Heart left ventricle (tissue), 16 donors: ENCODE data around the gene EVX2. TPM values are rescaled to one million over a fixed set of nuclear protein-coding genes. Genes with fewer than 3 reads are reported as not detected.
A peak's percentile ranks its signal among the peaks of the same experiment; 100 is the strongest.

Experiments
- ATAC-seq, 4 donors: fragments of 200-7000 bp; cut with Tn5 transposase; one replicate each; pipeline ENCODE4 v1.9.1; 2020 to 2022; ENCODE audit warnings: moderate library complexity in 4 of 4, mild to moderate bottlenecking in 3 of 4, moderate number of reproducible peaks in 1 of 4
- DNase-seq, 5 donors: peaks; one replicate each; pipeline ENCODE4 v3.0.0-alpha.2; 2020
- H3K27ac ChIP-seq, 12 donors: fragments of 200-600 bp; sonication (generic) in 4 of 12; one replicate each; pipeline versions ENCODE4 v1.5.0 to v1.8.0; 2016 to 2022; ENCODE audit warnings: mild to moderate bottlenecking in 2 of 12
- H3K27me3 ChIP-seq, 9 donors: fragments of 200-600 bp; sonication (generic) in 2 of 9; one replicate each; pipeline versions ENCODE4 v1.5.1 to v1.8.0; 2016 to 2022; ENCODE audit warnings: mild to moderate bottlenecking in 3 of 9
- H3K36me3 ChIP-seq, 9 donors: fragments of 200-600 bp; sonication (generic) in 2 of 9; one replicate each; pipeline versions ENCODE4 v1.5.0 to v1.8.0; 2018 to 2022; ENCODE audit warnings: mild to moderate bottlenecking in 2 of 9
- H3K4me1 ChIP-seq, 12 donors: fragments of 200-600 bp; sonication (generic) in 4 of 12; one replicate each; pipeline versions ENCODE4 v1.5.0 to v1.8.0; 2016 to 2022; ENCODE audit warnings: mild to moderate bottlenecking in 3 of 12
- H3K4me3 ChIP-seq, 12 donors: fragments of 200-600 bp; sonication (generic) in 4 of 12; one replicate each; pipeline versions ENCODE4 v1.5.0 to v1.8.0; 2017 to 2022; ENCODE audit warnings: mild to moderate bottlenecking in 9 of 12, moderate library complexity in 4 of 12
- H3K9me3 ChIP-seq, 12 donors: fragments of 200-600 bp; sonication (generic) in 4 of 12; one replicate each; pipeline versions ENCODE4 v1.5.0 to v1.8.0; 2016 to 2022; ENCODE audit warnings: mild to moderate bottlenecking in 1 of 12
- POLR2A ChIP-seq, 2 donors: fragments of 450-650 bp; IDR thresholded peaks; one replicate each; pipeline ENCODE4 v1.6.1; 2017; ENCODE audit warnings: antibody characterized with exemption in 2 of 2, mild to moderate bottlenecking in 2 of 2, moderate library complexity in 2 of 2
- WGBS, 4 donors: extraction: QIAGEN DNeasy Blood & Tissue Kit in 2 of 4; methylation state at CpG; one replicate each; pipeline versions ENCODE4 v1.1.5 to v1.1.7; 2013 to 2018; 5-methylcytosine and 5-hydroxymethylcytosine counted together
- intact Hi-C, 10 donors: fragments of 100-400 bp; cut with DNase I; formaldehyde crosslinking; loops; one replicate each; pipeline versions ENCODE4 v1.11.1 to v1.14.2; 2022
- polyA plus RNA-seq, 2 donors: library from polyadenylated mRNA; stranded (reverse); fragments of 200-250 nt; gene quantifications; one replicate each; pipeline ENCODE4 v1.2.3, GENCODE V29; 2013
- total RNA-seq, 9 donors: library from RNA; depleted of rRNA in 2 of 9; stranded (reverse); fragments of >200 nt in 2 of 9; fragmentation: NEBNext Ultra II Directional in 3 of 9; extraction: Animal tissue kit (Norgen Biotek cat#: 25700) in 3 of 9; gene quantifications; one replicate each; pipeline versions ENCODE4 v1.1.0 to v1.2.4, GENCODE V29; 2016 to 2023
- TF ChIP-seq, protein P1 (sequence below), 12 donors: fragments of 200-600 bp; sonication (generic) in 4 of 12; IDR thresholded peaks; one replicate each; pipeline versions ENCODE4 v1.5.0 to v1.8.0; 2018 to 2022; ENCODE audit warnings: antibody characterized with exemption in 12 of 12, mild to moderate bottlenecking in 5 of 12
- donor health status: ischemic (EF 13 %, LVEDD 7.1; RV severe dilation, severe dysfunction).
- donor health status: healthy with polysubstance abuse.
- donor health status: DM: no; HTN: yes; CAD: no.
- donor health status: DM: no; HTN: no; CAD: no.
- donor health status: ischemic (EF 25% LVEDD 6.9; RV normal size, moderate dysfunction).
- donor health status: ischemic (EF 25% LVEDD 5.7; RV mildly dilated, moderate dysfunction).
- donor health status: healthy.
- donor health status: DM: yes; HTN: yes; CAD: no.
- donor health status: ischemic (EF 35%, LVEDD 5.7; RV mildly dilated, moderate dysfunction).
- donor health status: nonischemic (EF 11% LVEDD 7.7; RV severe dilation, severe dysfunction).
- donor health status: DM: yes; HTN: yes; CAD: no.
- donor health status: PGD.
- donor health status: ischemic (EF 29% LVEDD 5.4; RV normal size, mild dysfunction).
- donor health status: nonischemic (EF 23%, LVEDD 6.1; RV moderate dilation, normal function).

EVX2 gene
- total and polyA plus RNA-seq, 11 donors, result 0.06 TPM; not detected in 10

DNA sequence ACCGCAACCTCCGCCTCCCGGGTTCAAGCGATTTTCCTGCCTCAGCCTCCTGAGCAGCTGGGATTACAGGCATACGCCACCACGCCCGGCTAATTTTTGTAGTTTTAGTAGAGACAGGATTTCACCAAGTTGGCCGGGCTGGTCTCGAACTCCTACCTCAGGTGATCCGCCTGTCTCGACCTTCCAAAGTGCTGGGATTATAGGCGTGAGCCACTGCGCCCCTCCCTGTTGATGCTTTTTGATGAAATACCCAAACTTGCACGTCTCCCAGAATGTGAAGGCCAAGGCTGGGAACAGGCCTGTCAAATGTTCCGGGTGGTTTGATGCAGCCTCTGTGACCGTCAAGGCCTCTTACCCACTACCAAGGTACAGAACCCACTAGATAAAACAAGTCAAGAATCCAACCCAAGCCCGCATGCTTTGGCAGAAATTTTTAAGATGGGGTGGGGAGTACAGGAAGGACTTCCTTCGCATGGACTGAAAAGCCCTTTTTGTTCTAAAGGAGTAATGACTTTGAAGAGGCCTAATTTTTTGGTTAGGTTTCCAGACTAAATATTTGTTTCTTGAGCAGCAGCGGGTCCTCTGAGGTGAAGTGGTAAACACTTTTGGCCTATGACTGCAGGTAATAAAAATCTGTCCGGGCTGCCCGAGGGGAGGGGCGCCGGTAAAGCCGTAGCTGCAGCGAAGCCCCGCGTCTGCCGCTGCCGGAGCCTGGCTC, 3.7 kb upstream of the EVX2 start:
- intact Hi-C loops, result loop anchor here (2.0 to 10.0 kb wide), 8 partner anchors 397 to 721 kb away; no protein-coding TSS in a partner anchor
- Histone ChIP-seq H3K4me1 (peaks cover 0 to 49% (median 15%) of the 10 kb centered on the region in 12 donors), H3K27ac (peak overlapping the region in 1 of 12 donors; percentile 86), H3K36me3 (no peaks in the 10 kb centered on the region), H3K27me3 (peaks cover 88 to 100% (median 99%) of the 10 kb centered on the region in 9 donors), H3K9me3 (no peaks in the 10 kb centered on the region), H3K4me3 (peak overlapping the region in 5 of 12 donors; percentile 7 to 36 (median 23))
- ATAC-seq (no peak), DNase-seq (no peak)
- no peak for TF ChIP-seq POLR2A (IDR thresholded peaks at IDR 0.05)
- TF ChIP-seq, protein P1, sequence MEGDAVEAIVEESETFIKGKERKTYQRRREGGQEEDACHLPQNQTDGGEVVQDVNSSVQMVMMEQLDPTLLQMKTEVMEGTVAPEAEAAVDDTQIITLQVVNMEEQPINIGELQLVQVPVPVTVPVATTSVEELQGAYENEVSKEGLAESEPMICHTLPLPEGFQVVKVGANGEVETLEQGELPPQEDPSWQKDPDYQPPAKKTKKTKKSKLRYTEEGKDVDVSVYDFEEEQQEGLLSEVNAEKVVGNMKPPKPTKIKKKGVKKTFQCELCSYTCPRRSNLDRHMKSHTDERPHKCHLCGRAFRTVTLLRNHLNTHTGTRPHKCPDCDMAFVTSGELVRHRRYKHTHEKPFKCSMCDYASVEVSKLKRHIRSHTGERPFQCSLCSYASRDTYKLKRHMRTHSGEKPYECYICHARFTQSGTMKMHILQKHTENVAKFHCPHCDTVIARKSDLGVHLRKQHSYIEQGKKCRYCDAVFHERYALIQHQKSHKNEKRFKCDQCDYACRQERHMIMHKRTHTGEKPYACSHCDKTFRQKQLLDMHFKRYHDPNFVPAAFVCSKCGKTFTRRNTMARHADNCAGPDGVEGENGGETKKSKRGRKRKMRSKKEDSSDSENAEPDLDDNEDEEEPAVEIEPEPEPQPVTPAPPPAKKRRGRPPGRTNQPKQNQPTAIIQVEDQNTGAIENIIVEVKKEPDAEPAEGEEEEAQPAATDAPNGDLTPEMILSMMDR (IDR thresholded peaks at IDR 0.05), result no peak
- WGBS, 4 donors, result 32 to 43% (median 33%) methylated on average over 21 to 29 of the region's 29 CpGs

DNA sequence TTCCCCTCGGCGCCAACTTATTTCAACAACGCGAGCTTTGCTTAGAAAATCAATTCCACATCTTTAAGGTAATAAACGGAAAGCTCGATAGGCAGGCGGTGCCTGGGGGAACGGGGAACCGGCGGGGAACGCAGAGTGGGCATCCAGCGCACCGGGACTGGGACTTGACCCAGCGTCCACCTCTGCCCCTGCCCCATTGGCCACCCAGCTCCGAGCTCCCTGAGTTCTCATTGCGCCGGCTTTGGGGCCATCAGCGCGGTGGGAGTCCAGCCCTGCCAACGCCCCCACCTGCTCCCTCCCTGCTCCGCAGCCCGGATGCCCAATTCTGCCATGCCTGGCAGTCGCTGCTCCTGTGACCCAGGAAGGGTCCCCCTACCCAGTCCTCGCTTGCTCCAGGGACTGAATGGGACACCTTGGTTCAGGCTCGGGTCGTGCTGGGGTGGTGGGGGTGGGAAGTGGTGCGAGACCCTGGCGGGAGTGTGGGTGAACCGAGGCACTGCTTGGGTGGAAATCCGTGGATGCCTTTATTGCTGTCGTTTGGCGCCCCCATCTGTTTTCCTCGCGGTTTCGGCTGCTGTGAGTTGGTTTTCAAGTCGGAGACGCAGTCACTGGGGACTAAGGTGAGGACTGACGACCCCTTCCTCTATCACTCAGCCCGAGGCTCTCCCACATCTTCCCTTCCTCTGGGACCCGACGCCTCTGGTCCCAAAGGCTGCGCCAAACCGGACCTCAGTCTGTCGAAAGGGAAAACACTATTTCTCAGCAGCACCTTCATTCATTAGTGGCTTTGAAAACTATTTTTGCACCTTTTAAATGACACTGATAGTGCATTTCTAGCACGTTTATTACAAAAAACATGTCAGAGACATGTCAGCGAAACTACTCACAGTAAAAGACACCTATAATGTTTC, 2.4 kb upstream of the EVX2 start:
- WGBS, 4 donors, result 2 to 4% (median 3%) methylated on average over 39 to 46 of the region's 46 CpGs
- H3K36me3 ChIP-seq, result no peaks in the 10 kb centered on the region
- peaks cover 0 to 8% (median 0%) of the 10 kb centered on the region in 12 donors for H3K9me3 ChIP-seq
- TF ChIP-seq, protein P1 (IDR thresholded peaks at IDR 0.05), result peak in 11 of 12 donors; percentile 14 to 57 (median 44)
- TF ChIP-seq POLR2A (IDR thresholded peaks at IDR 0.05), result no peak
- peak overlapping the region in 1 of 12 donors; percentile 5 for H3K4me3 ChIP-seq
- ATAC-seq (peak in 3 of 4 donors; percentile 38 to 63 (median 40)), DNase-seq (peak in 1 of 5 donors; percentile 69)
- H3K4me1 ChIP-seq, result peaks cover 0 to 45% (median 15%) of the 10 kb centered on the region in 12 donors
- intact Hi-C loops, result loop anchor here (1.0 to 10.0 kb wide), 7 partner anchors 396 to 719 kb away; no protein-coding TSS in a partner anchor
- H3K27ac ChIP-seq, result peak overlapping the region in 1 of 12 donors; percentile 84
- H3K27me3 ChIP-seq, result peaks cover 90 to 100% (median 99%) of the 10 kb centered on the region in 9 donors

DNA sequence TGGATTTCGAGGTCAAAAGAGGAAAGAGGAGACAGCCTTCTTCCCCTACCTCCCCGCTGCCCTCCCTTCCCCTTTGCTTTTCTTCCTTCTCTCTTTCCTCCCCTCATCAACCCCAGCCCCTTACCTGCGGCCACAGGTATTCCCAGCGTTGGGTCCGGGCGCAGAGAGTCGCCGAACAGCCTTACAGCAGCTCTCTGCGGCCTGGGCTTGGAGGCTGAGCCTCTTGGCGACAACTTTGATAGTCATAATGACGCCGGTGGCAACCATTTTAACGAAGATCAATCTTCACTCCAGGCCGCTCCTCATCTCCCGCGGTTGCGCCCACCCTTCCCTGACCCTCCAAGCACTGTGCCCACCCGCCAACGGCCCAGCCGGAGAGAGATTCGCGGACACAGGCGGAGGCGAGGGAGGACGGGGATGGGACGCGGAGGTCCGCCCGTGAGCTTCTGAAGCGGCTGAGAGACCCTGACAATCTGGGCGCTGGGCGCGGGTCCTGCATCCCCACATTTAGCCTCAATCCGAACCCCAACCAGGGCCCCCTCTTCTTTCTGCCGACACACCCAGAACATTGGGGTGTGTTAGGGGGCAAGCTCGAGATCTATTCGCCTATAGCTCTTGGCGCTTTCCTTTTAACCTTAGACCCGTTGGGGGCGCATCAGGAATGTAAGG, 1.5 kb upstream of the EVX2 start:
- Histone ChIP-seq H3K27me3 (peaks cover 92 to 100% (median 99%) of the 10 kb centered on the region in 9 donors), H3K9me3 (peaks cover 0 to 8% (median 0%) of the 10 kb centered on the region in 12 donors), H3K27ac (peak overlapping the region in 1 of 12 donors; percentile 84), H3K4me3 (no peak overlapping the region), H3K4me1 (peaks cover 0 to 51% (median 17%) of the 10 kb centered on the region in 12 donors), H3K36me3 (no peaks in the 10 kb centered on the region)
- WGBS, 4 donors, result 4 to 6% (median 5%) methylated on average over 40 of the region's 40 CpGs
- TF ChIP-seq POLR2A (IDR thresholded peaks at IDR 0.05), result no peak
- TF ChIP-seq, protein P1 (IDR thresholded peaks at IDR 0.05), result no peak
- intact Hi-C loops, result loop anchor here in 8 of 10 donors (5.0 to 10.0 kb wide), 5 partner anchors 398 to 718 kb away; no protein-coding TSS in a partner anchor
- DNase-seq (no peak), ATAC-seq (no peak)
